A549 (cell line): Measurements from ENCODE around the gene DOCK1. TPM values are rescaled to one million over a fixed set of nuclear protein-coding genes. Genes with fewer than 3 reads are reported as not detected.

Source experiments
- ATAC-seq, 2 experiments: fragments of 200-7000 bp in 1 of 2; fragments of >200 bp in 1 of 2; cut with Nextera tagmentation in 1 of 2; cut with Tn5 transposase in 1 of 2; 3 replicates each; pipeline versions ENCODE4 v1.8.0 to v1.9.1; 2018 to 2020; ENCODE audit warnings: mild to moderate bottlenecking in 1 of 2, moderate library complexity in 1 of 2
- CTCF ChIA-PET: fragments of 300-600 bp; sonication (Branson Sonifier 250); formaldehyde crosslinking; extraction: SDS; loops from one replicate; lab custom pipeline; 2021; ENCODE audit warnings: antibody characterized with exemption, inconsistent platforms; lab: Yijun Ruan, JAX
- POLR2A ChIA-PET: fragments of 350-600 bp; formaldehyde crosslinking; extraction: SDS; loops from one replicate; lab custom pipeline; 2021; ENCODE audit warnings: antibody characterized with exemption, inconsistent platforms; lab: Yijun Ruan, JAX
- DNase-seq, 2 experiments: peaks; one replicate each; pipeline versions ENCODE4 v3.0.0 to v3.0.0-alpha.2; 2011 to 2016; ENCODE audit warnings: low read depth in 1 of 2, low spot score in 1 of 2
- FAIRE-seq: peaks from 2 replicates; lab custom pipeline; 2011; peaks lifted over from hg19 to GRCh38; lab: Jason Lieb, UNC
- H3K27ac ChIP-seq, 2 experiments: fragments of >200 bp; sonication (Bioruptor Twin); formaldehyde crosslinking; 3 replicates each; pipeline ENCODE4 v1.5.1; 2016 to 2017
- H3K4me1 ChIP-seq: fragments of >200 bp; sonication (Bioruptor Twin); formaldehyde crosslinking; 3 replicates; pipeline ENCODE4 v1.6.1; 2016
- H3K4me2 ChIP-seq: fragments of >200 bp; sonication (Bioruptor Twin); formaldehyde crosslinking; 3 replicates; pipeline ENCODE4 v1.6.1; 2016
- H3K4me3 ChIP-seq: fragments of >200 bp; sonication (Bioruptor Twin); formaldehyde crosslinking; 3 replicates; pipeline ENCODE4 v1.5.1; 2016
- H3K9me3 ChIP-seq: fragments of >200 bp; sonication (Bioruptor Twin); formaldehyde crosslinking; 3 replicates; pipeline ENCODE4 v1.6.1; 2016
- CBX2 ChIP-seq: fragments of 200-600 bp; sonication (generic); IDR thresholded peaks from 2 replicates; pipeline ENCODE4 v1.6.1; 2016; ENCODE audit warnings: low read depth, mild to moderate bottlenecking, borderline replicate concordance
- CHD2 ChIP-seq: fragments of 150-350 bp; IDR thresholded peaks from 2 replicates; pipeline ENCODE4 v1.6.1; 2014; ENCODE audit warnings: low read length; ENCODE audit not compliant: partially characterized antibody
- CHD4 ChIP-seq: fragments of 200-600 bp; sonication (generic); IDR thresholded peaks from 2 replicates; pipeline ENCODE4 v1.6.1; 2016; ENCODE audit warnings: antibody characterized with exemption, mild to moderate bottlenecking, borderline replicate concordance
- CTCF ChIP-seq: fragments of >200 bp; sonication (Bioruptor Twin); formaldehyde crosslinking; IDR thresholded peaks from 3 replicates; pipeline ENCODE4 v1.5.1; 2016
- E2F6 ChIP-seq: IDR thresholded peaks from 2 replicates; pipeline ENCODE4 v1.6.1; 2012; ENCODE audit warnings: low read depth, borderline replicate concordance
- EHF ChIP-seq: fragments of 250-450 bp; sonication (Bioruptor Pico); IDR thresholded peaks from 2 replicates; pipeline ENCODE4 v1.5.0; 2020; ENCODE audit warnings: mild to moderate bottlenecking
- ESRRA ChIP-seq: fragments of 150-350 bp; IDR thresholded peaks from 2 replicates; pipeline ENCODE4 v1.6.1; 2014; ENCODE audit warnings: mild to moderate bottlenecking, low read length, borderline replicate concordance
- FOSB ChIP-seq: fragments of 250-450 bp; sonication (Bioruptor Pico); IDR thresholded peaks from 2 replicates; pipeline ENCODE4 v1.5.0; 2020; ENCODE audit warnings: mild to moderate bottlenecking, moderate library complexity
- HDAC2 ChIP-seq: fragments of 200-600 bp; sonication (generic); IDR thresholded peaks from 2 replicates; pipeline ENCODE4 v1.6.1; 2016
- HMGXB4 ChIP-seq: fragments of 250-450 bp; sonication (Bioruptor Pico); IDR thresholded peaks from 2 replicates; pipeline ENCODE4 v1.5.0; 2021; ENCODE audit warnings: mild to moderate bottlenecking, moderate library complexity, borderline replicate concordance
- HOXB13 ChIP-seq: fragments of 250-450 bp; sonication (Bioruptor Pico); IDR thresholded peaks from 2 replicates; pipeline ENCODE4 v1.5.0; 2020; ENCODE audit warnings: low read depth, mild to moderate bottlenecking, moderate library complexity
- HOXB5 ChIP-seq: fragments of 250-450 bp; sonication (Bioruptor Pico); IDR thresholded peaks from 2 replicates; pipeline ENCODE4 v1.5.0; 2020; ENCODE audit warnings: mild to moderate bottlenecking, moderate library complexity
- JUNB ChIP-seq: fragments of >200 bp; sonication (Bioruptor Twin); formaldehyde crosslinking; IDR thresholded peaks from 2 replicates; pipeline ENCODE4 v1.6.1; 2016
- MAX ChIP-seq: IDR thresholded peaks from 2 replicates; pipeline ENCODE4 v1.6.1; 2012
- MAZ ChIP-seq: fragments of 150-350 bp; IDR thresholded peaks from 2 replicates; pipeline ENCODE4 v1.6.1; 2014; ENCODE audit warnings: antibody characterized with exemption, low read depth, low read length, borderline replicate concordance
- MYC ChIP-seq: IDR thresholded peaks from 2 replicates; pipeline ENCODE4 v1.6.1; 2012; ENCODE audit warnings: mild to moderate bottlenecking, inconsistent platforms, low read length, improper control_type of control experiment, borderline replicate concordance
- NFE2L2 ChIP-seq: fragments of 150-350 bp; conservative IDR thresholded peaks from 2 replicates; pipeline ENCODE4 v1.6.1; 2014; ENCODE audit warnings: low read length
- PBX3 ChIP-seq: IDR thresholded peaks from 2 replicates; pipeline ENCODE4 v1.6.1; 2012
- POLR2A ChIP-seq: IDR thresholded peaks from 2 replicates; pipeline ENCODE4 v1.6.1; 2012; ENCODE audit warnings: mild to moderate bottlenecking, low read length
- POLR2AphosphoS2 ChIP-seq: conservative IDR thresholded peaks from 2 replicates; pipeline ENCODE4 v1.6.1; 2012; ENCODE audit warnings: low read length, improper control_type of control experiment, inconsistent platforms
- RARB ChIP-seq: fragments of 250-450 bp; sonication (Bioruptor Pico); IDR thresholded peaks from 2 replicates; pipeline ENCODE4 v1.8.0; 2021; ENCODE audit warnings: mild to moderate bottlenecking, moderate library complexity
- RCOR1 ChIP-seq: fragments of 150-350 bp; IDR thresholded peaks from 2 replicates; pipeline ENCODE4 v1.6.1; 2014; ENCODE audit warnings: antibody characterized with exemption, low read length, low read depth
- TP53 ChIP-seq: fragments of 250-450 bp; sonication (Bioruptor Pico); IDR thresholded peaks from 2 replicates; pipeline ENCODE4 v1.5.0; 2021; ENCODE audit warnings: mild to moderate bottlenecking, moderate library complexity
- ZC3H11A ChIP-seq: fragments of 450-650 bp; IDR thresholded peaks from 2 replicates; pipeline ENCODE4 v1.6.1; 2014; ENCODE audit warnings: antibody characterized with exemption, mild to moderate bottlenecking
- ZSCAN20 ChIP-seq: fragments of 250-450 bp; sonication (Bioruptor Pico); IDR thresholded peaks from 2 replicates; pipeline ENCODE4 v1.8.0; 2022; ENCODE audit warnings: mild to moderate bottlenecking, moderate library complexity
- WGBS: methylation state at CpG from one replicate; pipeline ENCODE4 v1.1.6; 2017; ENCODE audit errors: missing lambda C conversion rate; 5-methylcytosine and 5-hydroxymethylcytosine counted together
- polyA plus RNA-seq, 4 experiments: library from polyadenylated mRNA; depleted of rRNA in 3 of 4; stranded (reverse); fragments of >200 nt; fragmentation: RNase III in 1 of 4; extraction: RNeasy Plus Mini Kit Qiagen cat#74134 plus additional on column Dnase treatment in 1 of 4; gene quantifications; 2 replicates in 3 of 4; 3 replicates in 1 of 4; pipeline ENCODE4 v1.2.3, GENCODE V29; 2011 to 2017

Gene DOCK1
- polyA plus RNA-seq, 2 of the 4 experiments (the other 2 are of a cell fraction): 22.6 to 28.2 TPM

- H3K9me3 ChIP-seq: no peaks in the 10 kb centered on the region
- H3K27ac ChIP-seq: no peak overlapping the region
- 90% methylated on average over 4 of the region's 4 CpGs for WGBS
- TF ChIP-seq POLR2A: no peak
- TF ChIP-seq POLR2AphosphoS2: no peak
- TF ChIP-seq RCOR1: no peak
- TF ChIP-seq CTCF: no peak
- TF ChIP-seq CBX2: no peak
- no peak for TF ChIP-seq MAX
- no peak for TF ChIP-seq RARB (CRISPR knock-in tag)
- no peak for TF ChIP-seq HOXB13 (CRISPR knock-in tag)
- TF ChIP-seq TP53: no peak
- TF ChIP-seq NFE2L2: no peak
- TF ChIP-seq ESRRA: no peak
- no peak for TF ChIP-seq MAZ
- no peak for TF ChIP-seq CHD2
- no peak for TF ChIP-seq E2F6
- no peak for TF ChIP-seq HDAC2
- TF ChIP-seq PBX3: no peak
- no peak for TF ChIP-seq EHF (CRISPR knock-in tag)
- no peak for TF ChIP-seq HOXB5 (CRISPR knock-in tag)
- TF ChIP-seq FOSB: no peak
- TF ChIP-seq, all 56 proteins: peak for 0
- no peak overlapping the region for H3K4me3 ChIP-seq
- POLR2A ChIA-PET: no interaction called here
- DNase-seq (no peak), ATAC-seq (no peak), FAIRE-seq (no peak)
- peaks cover 5% of the 10 kb centered on the region; the same call in 2 of the 3 replicates for H3K4me1 ChIP-seq
- no peak overlapping the region for H3K4me2 ChIP-seq
- CTCF ChIA-PET: no interaction called here
Observed at GRCh38 chr10:126921162-126921561, 15.9 kb downstream of the DOCK1 start.

GRCh38 chr10:126921974-126922525 is 16.8 kb downstream of the DOCK1 start:
- H3K9me3 ChIP-seq: no peaks in the 10 kb centered on the region
- H3K4me3 ChIP-seq: no peak overlapping the region
- DNase-seq: peak in 1 of 2 experiments; percentile 23
- ChIA-PET CTCF (interaction anchor here (0.7 kb wide), 1 partner anchor 29 kb away, joined by 3 read pairs; no protein-coding TSS in a partner anchor), POLR2A (no interaction called here)
- 86% methylated on average over 4 of the region's 4 CpGs for WGBS
- TF ChIP-seq FOSB: no peak
- no peak for TF ChIP-seq POLR2AphosphoS2
- no peak for TF ChIP-seq CBX2
- no peak for TF ChIP-seq MYC
- TF ChIP-seq ZC3H11A: no peak
- TF ChIP-seq JUNB: no peak
- TF ChIP-seq CHD4: no peak
- no peak for TF ChIP-seq ZSCAN20 (CRISPR knock-in tag)
- TF ChIP-seq MAX: no peak
- TF ChIP-seq HMGXB4 (CRISPR knock-in tag): no peak
- TF ChIP-seq POLR2A: no peak
- FAIRE-seq: no peak
- H3K4me2 ChIP-seq: no peak overlapping the region
- H3K4me1 ChIP-seq: peaks cover 5% of the 10 kb centered on the region; the same call in 2 of the 3 replicates
- ATAC-seq: peak; percentile 36 to 63; a peak in 2 of 6 replicates
- H3K27ac ChIP-seq: no peak overlapping the region
